Neural cell (in vitro differentiated cells): ENCODE data around the gene MDM2. TPM values are rescaled to one million over a fixed set of nuclear protein-coding genes. Genes with fewer than 3 reads are reported as not detected.
"Not testable (repeated sequence)": the region's sequence is repeated elsewhere in the genome, so short reads cannot be mapped to it uniquely, and the experiment has no call there.

Source experiments
- H2AFZ ChIP-seq: fragments of 200-600, 300-800 bp; sonication (generic), shearing (Covaris generic); 2 replicates; pipeline ENCODE4 v1.6.0; 2014; ENCODE audit warnings: low read depth, mild to moderate bottlenecking, antibody characterized with exemption, low read length, moderate library complexity
- H3F3A ChIP-seq: fragments of 200-600 bp; shearing (Covaris generic); 2 replicates; pipeline ENCODE4 v1.6.1; 2016; ENCODE audit warnings: mild to moderate bottlenecking, moderate library complexity, mixed read lengths, antibody characterized with exemption, low read length; ENCODE audit not compliant: insufficient read depth, poor library complexity, severe bottlenecking
- H3K27ac ChIP-seq: fragments of 200-600, 300-800 bp; sonication (generic), shearing (Covaris generic); 2 replicates; pipeline ENCODE4 v1.5.1; 2014; ENCODE audit warnings: mild to moderate bottlenecking, low read length, moderate library complexity
- H3K27me3 ChIP-seq: fragments of 300-800, 200-600 bp; sonication (generic), shearing (Covaris generic); 2 replicates; pipeline ENCODE4 v1.6.0; 2014; ENCODE audit warnings: mild to moderate bottlenecking, low read depth, low read length, moderate library complexity; ENCODE audit not compliant: insufficient read depth
- H3K36me3 ChIP-seq: fragments of 300-800, 200-600 bp; sonication (generic), shearing (Covaris generic); 2 replicates; pipeline ENCODE4 v1.5.1; 2014; ENCODE audit warnings: mild to moderate bottlenecking, antibody characterized with exemption, low read length, moderate library complexity; ENCODE audit not compliant: insufficient read depth
- H3K4me2 ChIP-seq: fragments of 300-800, 200-600 bp; sonication (generic), shearing (Covaris generic); 2 replicates; pipeline ENCODE4 v1.6.0; 2014; ENCODE audit warnings: mild to moderate bottlenecking, low read length
- H3K4me3 ChIP-seq: fragments of 300-800, 200-600 bp; sonication (generic), shearing (Covaris generic); 2 replicates; pipeline ENCODE4 v1.5.1; 2014; ENCODE audit warnings: mild to moderate bottlenecking, low read length, moderate library complexity
- H3K79me2 ChIP-seq: fragments of 200-600 bp; shearing (Covaris generic); replicated peaks from 2 replicates; pipeline ENCODE4 v1.6.0; 2014; ENCODE audit warnings: mild to moderate bottlenecking, low read length, moderate library complexity; ENCODE audit not compliant: insufficient read depth
- H3K9ac ChIP-seq: fragments of 300-800, 200-600 bp; sonication (generic), shearing (Covaris generic); 2 replicates; pipeline ENCODE4 v1.6.1; 2016; ENCODE audit warnings: mild to moderate bottlenecking, low read length, mixed read lengths
- H3K9me2 ChIP-seq: fragments of 200-600 bp; shearing (Covaris generic); 2 replicates; pipeline ENCODE4 v1.6.1; 2016; ENCODE audit warnings: mild to moderate bottlenecking, low read length, mixed read lengths; ENCODE audit not compliant: insufficient read depth
- H3K9me3 ChIP-seq: fragments of 200-600, 300-800 bp; sonication (generic), shearing (Covaris generic); 2 replicates; pipeline ENCODE4 v1.6.1; 2016; ENCODE audit warnings: mild to moderate bottlenecking, mixed run types, low read length, moderate library complexity, mixed read lengths
- H4K20me1 ChIP-seq: fragments of 200-600 bp; shearing (Covaris generic); 2 replicates; pipeline ENCODE4 v1.6.1; 2016; ENCODE audit warnings: mild to moderate bottlenecking, mixed run types; ENCODE audit not compliant: insufficient read depth
- EP300 ChIP-seq: fragments of 450-650 bp; conservative IDR thresholded peaks from 2 replicates; pipeline ENCODE4 v1.6.1; 2014; ENCODE audit warnings: antibody characterized with exemption, mild to moderate bottlenecking, moderate library complexity; ENCODE audit not compliant: poor library complexity, severe bottlenecking
- EZH2 ChIP-seq: fragments of 200-600, 300-800 bp; shearing (Covaris generic), sonication (generic); IDR thresholded peaks from 2 replicates; pipeline ENCODE4 v1.6.1; 2014; ENCODE audit warnings: antibody characterized with exemption, low read length, borderline replicate concordance, mild to moderate bottlenecking; ENCODE audit not compliant: insufficient read depth, poor library complexity, severe bottlenecking
- MXI1 ChIP-seq: fragments of 450-650 bp; conservative IDR thresholded peaks from 2 replicates; pipeline ENCODE4 v1.6.1; 2014; ENCODE audit warnings: antibody characterized with exemption, mild to moderate bottlenecking; ENCODE audit not compliant: poor library complexity, severe bottlenecking
- RAD21 ChIP-seq: fragments of 450-650 bp; conservative IDR thresholded peaks from 2 replicates; pipeline ENCODE4 v1.6.1; 2014; ENCODE audit warnings: antibody characterized with exemption, mild to moderate bottlenecking, moderate library complexity
- SMC3 ChIP-seq: fragments of 450-650 bp; conservative IDR thresholded peaks from 2 replicates; pipeline ENCODE4 v1.6.1; 2014; ENCODE audit warnings: antibody characterized with exemption, mild to moderate bottlenecking, moderate library complexity; ENCODE audit not compliant: poor library complexity
- TAF1 ChIP-seq: IDR thresholded peaks from 2 replicates; pipeline ENCODE4 v1.6.1; 2012; ENCODE audit warnings: low read depth
- polyA plus RNA-seq: library from polyadenylated mRNA; depleted of rRNA; stranded (reverse); fragments of >200 nt; gene quantifications from 2 replicates; pipeline ENCODE4 v1.2.3, GENCODE V29; 2014
- TF ChIP-seq, protein P1 (sequence below): fragments of 450-650 bp; IDR thresholded peaks from 2 replicates; pipeline ENCODE4 v1.5.1; 2014; ENCODE audit warnings: antibody characterized with exemption, mild to moderate bottlenecking, moderate library complexity; ENCODE audit not compliant: poor library complexity, severe bottlenecking
- TF ChIP-seq, protein P2 (sequence below): IDR thresholded peaks from 2 replicates; pipeline ENCODE4 v1.6.1; 2012; ENCODE audit warnings: borderline replicate concordance

Gene MDM2
- polyA plus RNA-seq, 1 donor from 2014 or later: 37.5 TPM

DNA sequence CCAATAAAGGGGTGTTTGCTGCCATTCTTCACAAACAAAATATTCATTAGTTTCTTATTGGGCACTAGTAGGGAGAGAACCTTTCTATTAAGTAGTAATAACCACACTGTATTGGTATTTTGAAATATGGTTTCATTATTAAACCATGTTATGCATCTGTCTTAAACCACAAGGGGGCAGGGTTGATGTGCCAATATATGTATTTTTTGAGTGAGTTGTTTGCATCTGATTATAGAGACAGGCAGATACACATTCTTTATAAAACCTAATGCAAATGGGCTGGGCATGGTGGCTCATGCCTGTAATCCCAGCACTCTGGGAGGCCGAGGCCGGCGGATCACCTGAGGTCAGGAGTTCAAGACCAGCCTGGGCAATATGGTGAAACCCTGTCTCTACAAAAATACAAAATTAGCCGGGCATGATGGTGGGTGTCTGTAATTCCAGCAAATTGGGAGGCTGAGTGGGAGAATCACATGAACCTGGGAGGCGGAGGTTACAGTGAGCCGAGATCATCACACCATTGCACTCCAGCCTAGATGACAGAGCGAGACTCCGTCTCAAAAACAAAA is 56.0 kb downstream of the MDM2 start:
- not testable (repeated sequence) for H3F3A ChIP-seq, H3K27me3 ChIP-seq, H3K9me3 ChIP-seq, H4K20me1 ChIP-seq, H3K9me2 ChIP-seq, H3K36me3 ChIP-seq, H3K9ac ChIP-seq, H2AFZ ChIP-seq, H3K4me3 ChIP-seq, H3K4me2 ChIP-seq, H3K79me2 ChIP-seq, H3K27ac ChIP-seq
- peak; percentile 66 for TF ChIP-seq RAD21
- TF ChIP-seq SMC3: peak; percentile 60
- TF ChIP-seq, protein P1, sequence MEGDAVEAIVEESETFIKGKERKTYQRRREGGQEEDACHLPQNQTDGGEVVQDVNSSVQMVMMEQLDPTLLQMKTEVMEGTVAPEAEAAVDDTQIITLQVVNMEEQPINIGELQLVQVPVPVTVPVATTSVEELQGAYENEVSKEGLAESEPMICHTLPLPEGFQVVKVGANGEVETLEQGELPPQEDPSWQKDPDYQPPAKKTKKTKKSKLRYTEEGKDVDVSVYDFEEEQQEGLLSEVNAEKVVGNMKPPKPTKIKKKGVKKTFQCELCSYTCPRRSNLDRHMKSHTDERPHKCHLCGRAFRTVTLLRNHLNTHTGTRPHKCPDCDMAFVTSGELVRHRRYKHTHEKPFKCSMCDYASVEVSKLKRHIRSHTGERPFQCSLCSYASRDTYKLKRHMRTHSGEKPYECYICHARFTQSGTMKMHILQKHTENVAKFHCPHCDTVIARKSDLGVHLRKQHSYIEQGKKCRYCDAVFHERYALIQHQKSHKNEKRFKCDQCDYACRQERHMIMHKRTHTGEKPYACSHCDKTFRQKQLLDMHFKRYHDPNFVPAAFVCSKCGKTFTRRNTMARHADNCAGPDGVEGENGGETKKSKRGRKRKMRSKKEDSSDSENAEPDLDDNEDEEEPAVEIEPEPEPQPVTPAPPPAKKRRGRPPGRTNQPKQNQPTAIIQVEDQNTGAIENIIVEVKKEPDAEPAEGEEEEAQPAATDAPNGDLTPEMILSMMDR: peak; percentile 64

DNA sequence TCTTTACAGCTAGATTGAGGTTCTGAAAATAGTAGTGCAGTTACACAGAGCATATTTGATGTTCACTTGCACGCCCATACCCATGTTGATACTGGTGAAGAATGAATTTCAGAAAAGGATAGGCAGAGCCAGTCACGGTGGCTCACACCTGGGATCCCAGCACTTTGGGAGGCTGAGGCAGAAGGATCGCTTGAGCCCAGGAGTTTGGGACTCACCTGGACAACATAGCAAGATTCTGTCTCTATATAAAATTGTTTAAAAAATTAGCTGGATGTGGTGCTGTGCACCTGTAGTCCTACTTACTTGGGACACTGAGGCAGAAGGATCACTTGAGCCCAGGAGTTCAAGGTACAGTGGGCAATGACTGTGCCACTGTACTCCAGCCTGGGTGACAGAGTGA is 56.6 kb downstream of the MDM2 start:
- no peaks in the 10 kb centered on the region for H3K27me3 ChIP-seq
- no peaks in the 10 kb centered on the region for H3K9me3 ChIP-seq
- H3F3A ChIP-seq: no peaks in the 10 kb centered on the region
- H3K9ac ChIP-seq: no peak overlapping the region
- H3K4me2 ChIP-seq: no peak overlapping the region
- TF ChIP-seq MXI1 (no peak), EP300 (no peak)
- TF ChIP-seq, protein P2, sequence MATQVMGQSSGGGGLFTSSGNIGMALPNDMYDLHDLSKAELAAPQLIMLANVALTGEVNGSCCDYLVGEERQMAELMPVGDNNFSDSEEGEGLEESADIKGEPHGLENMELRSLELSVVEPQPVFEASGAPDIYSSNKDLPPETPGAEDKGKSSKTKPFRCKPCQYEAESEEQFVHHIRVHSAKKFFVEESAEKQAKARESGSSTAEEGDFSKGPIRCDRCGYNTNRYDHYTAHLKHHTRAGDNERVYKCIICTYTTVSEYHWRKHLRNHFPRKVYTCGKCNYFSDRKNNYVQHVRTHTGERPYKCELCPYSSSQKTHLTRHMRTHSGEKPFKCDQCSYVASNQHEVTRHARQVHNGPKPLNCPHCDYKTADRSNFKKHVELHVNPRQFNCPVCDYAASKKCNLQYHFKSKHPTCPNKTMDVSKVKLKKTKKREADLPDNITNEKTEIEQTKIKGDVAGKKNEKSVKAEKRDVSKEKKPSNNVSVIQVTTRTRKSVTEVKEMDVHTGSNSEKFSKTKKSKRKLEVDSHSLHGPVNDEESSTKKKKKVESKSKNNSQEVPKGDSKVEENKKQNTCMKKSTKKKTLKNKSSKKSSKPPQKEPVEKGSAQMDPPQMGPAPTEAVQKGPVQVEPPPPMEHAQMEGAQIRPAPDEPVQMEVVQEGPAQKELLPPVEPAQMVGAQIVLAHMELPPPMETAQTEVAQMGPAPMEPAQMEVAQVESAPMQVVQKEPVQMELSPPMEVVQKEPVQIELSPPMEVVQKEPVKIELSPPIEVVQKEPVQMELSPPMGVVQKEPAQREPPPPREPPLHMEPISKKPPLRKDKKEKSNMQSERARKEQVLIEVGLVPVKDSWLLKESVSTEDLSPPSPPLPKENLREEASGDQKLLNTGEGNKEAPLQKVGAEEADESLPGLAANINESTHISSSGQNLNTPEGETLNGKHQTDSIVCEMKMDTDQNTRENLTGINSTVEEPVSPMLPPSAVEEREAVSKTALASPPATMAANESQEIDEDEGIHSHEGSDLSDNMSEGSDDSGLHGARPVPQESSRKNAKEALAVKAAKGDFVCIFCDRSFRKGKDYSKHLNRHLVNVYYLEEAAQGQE: no peak
- H4K20me1 ChIP-seq: no peaks in the 10 kb centered on the region
- H3K4me3 ChIP-seq: no peak overlapping the region
- no peaks in the 10 kb centered on the region for H3K79me2 ChIP-seq
- H3K36me3 ChIP-seq: no peaks in the 10 kb centered on the region
- no peaks in the 10 kb centered on the region for H3K9me2 ChIP-seq
- no peak overlapping the region for H3K27ac ChIP-seq
- no peak overlapping the region for H2AFZ ChIP-seq

DNA sequence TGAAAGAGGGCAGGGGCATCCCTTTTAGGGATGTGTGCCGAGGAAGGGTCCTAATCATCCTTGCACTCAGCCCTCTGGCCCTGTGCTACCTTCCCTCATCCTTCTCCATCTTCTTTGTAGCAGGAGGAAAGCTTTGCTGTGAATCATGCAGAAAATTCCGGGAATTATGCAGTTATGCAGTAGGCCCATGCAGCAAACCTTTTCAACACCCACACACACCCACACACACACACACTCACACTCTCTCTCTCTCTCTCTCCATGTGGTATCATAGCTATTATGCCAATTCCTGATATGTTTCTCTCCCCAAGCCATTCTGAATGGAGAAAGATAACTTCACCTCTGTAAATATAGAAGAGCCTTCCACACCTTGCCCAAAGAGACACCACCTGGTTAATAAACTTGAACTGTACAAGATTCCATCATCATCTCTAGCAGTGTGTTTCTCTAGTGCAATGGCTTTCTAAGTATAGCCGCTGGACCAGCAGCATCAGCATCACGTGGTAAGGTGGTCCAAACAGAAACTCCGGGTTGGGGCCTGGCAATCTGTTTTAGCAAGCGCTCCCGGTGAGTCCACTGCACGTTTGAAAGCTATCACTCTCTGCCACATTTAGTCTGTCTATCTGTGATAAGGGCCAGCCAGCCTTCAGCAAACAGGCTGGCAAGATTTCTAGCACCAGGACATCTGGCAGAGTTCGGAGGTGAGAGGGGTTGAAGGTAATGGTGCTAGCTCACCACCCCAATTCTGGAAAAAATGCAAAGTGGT is 57.6 kb downstream of the MDM2 start:
- Histone ChIP-seq H3K9me3 (no peaks in the 10 kb centered on the region), H3K36me3 (no peaks in the 10 kb centered on the region), H4K20me1 (no peaks in the 10 kb centered on the region), H3K9ac (no peak overlapping the region), H3K4me3 (no peak overlapping the region), H2AFZ (no peak overlapping the region), H3K27me3 (no peaks in the 10 kb centered on the region), H3K27ac (no peak overlapping the region), H3K79me2 (no peaks in the 10 kb centered on the region), H3K9me2 (no peaks in the 10 kb centered on the region), H3F3A (no peaks in the 10 kb centered on the region), H3K4me2 (no peak overlapping the region)
- TF ChIP-seq TAF1 (no peak), MXI1 (no peak), SMC3 (no peak), EZH2 (no peak), RAD21 (no peak), EP300 (no peak)
- TF ChIP-seq, protein P2: no peak
- TF ChIP-seq, protein P1: no peak
